Lower leg skin (tissue), 3 donors: Measurements from ENCODE around the gene SYT2.

Experiments used
- CTCF ChIP-seq, 3 donors: fragments of 450-650 bp; IDR thresholded peaks; one replicate each; pipeline ENCODE4 v1.5.1; 2016; ENCODE audit warnings: antibody characterized with exemption in 3 of 3, mild to moderate bottlenecking in 3 of 3, moderate library complexity in 2 of 3
- POLR2A ChIP-seq, 2 donors: fragments of 450-650 bp; IDR thresholded peaks; one replicate each; pipeline ENCODE4 v1.6.1; 2016 to 2017; ENCODE audit warnings: antibody characterized with exemption in 2 of 2, mild to moderate bottlenecking in 1 of 2, moderate library complexity in 1 of 2

- TF ChIP-seq CTCF (IDR thresholded peaks at IDR 0.05) (no peak), POLR2A (IDR thresholded peaks at IDR 0.05) (no peak)
Measured at GRCh38 chr1:202623075-202623474, 87.2 kb downstream of the SYT2 start.
